ENCODE data around the gene PRELP. TPM values are rescaled to one million over a fixed set of nuclear protein-coding genes. Genes with fewer than 3 reads are reported as not detected.

PRELP gene
- total and polyA plus RNA-seq, 2 of the 8 experiments (the other 6 are each of a cell fraction or from before 2014, with no cell fraction given), result 0.13 to 0.23 TPM

DNA sequence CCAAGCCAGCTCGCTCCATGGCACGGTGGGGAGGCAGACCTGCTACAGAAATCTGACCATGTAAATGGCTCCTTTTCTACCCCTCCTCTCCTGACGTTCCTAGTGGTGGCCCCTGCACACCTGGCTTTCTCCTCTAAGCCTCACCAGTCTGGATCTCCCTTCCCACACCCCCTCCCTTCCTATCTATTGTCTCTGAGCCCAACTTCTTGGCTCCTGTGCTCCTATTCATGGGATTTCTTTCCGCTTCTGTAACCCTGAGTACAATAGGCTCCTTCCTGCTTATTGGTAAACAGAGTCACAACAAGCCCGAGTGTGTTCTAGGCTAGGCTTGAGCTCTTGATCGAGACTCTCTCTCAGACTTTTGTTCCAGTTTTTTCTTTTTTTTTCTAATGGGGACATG, 35.9 kb downstream of the PRELP start:
- no peak overlapping the region for H4K5ac ChIP-seq (ENCODE audit: insufficient read length, low read depth, low read length)
- no peak overlapping the region for H2AK5ac ChIP-seq (ENCODE audit: low read depth, low read length)
- H2BK120ac ChIP-seq (replicated peaks; ENCODE audit: low read depth, low read length), result no peak overlapping the region
- H3K4me2 ChIP-seq (ENCODE audit: insufficient read depth in 1 of 2, low read depth in 2 of 2, low read length in 2 of 2), result no peak overlapping the region
- 82% methylated on average over 6 of the region's 6 CpGs; no CpG with 5 or more reads in 1 of the 2 experiments for WGBS, 2 experiments (ENCODE audit: extremely low coverage in 1 of 2, insufficient coverage in 1 of 2, insufficient read length in 1 of 2, insufficient replicate concordance in 2 of 2, low coverage in 1 of 2, low lambda C conversion rate in 2 of 2, missing lambda C conversion rate in 1 of 2)
- H2BK12ac ChIP-seq (ENCODE audit: low read depth, low read length), result 0 out of 2 replicates have a peak overlapping the region, but pooled peaks have one; percentile 29
- no peak overlapping the region for H2BK20ac ChIP-seq (ENCODE audit: low read length)
- H3K36me3 ChIP-seq (ENCODE audit: control insufficient read depth in 2 of 4, insufficient read depth in 4 of 4, low read length in 3 of 4), result no peaks in the 10 kb centered on the region
- no peak overlapping the region for H3K23ac ChIP-seq (ENCODE audit: insufficient read length)
- no peak overlapping the region for H3K9ac ChIP-seq (replicated peaks in 1 of 4; ENCODE audit: extremely low read depth in 1 of 4, low read depth in 3 of 4, low read length in 3 of 4)
- H3K79me2 ChIP-seq (ENCODE audit: control insufficient read depth in 1 of 2, insufficient read depth in 2 of 2, low read length in 2 of 2), result no peaks in the 10 kb centered on the region
- ChIA-PET CTCF (ENCODE audit: partially characterized antibody) (interaction anchor here (0.5 to 1.8 kb wide), 6 partner anchors 62 to 623 kb away, joined by 3 to 6 read pairs (median 3); no protein-coding TSS in a partner anchor), POLR2A (ENCODE audit: partially characterized antibody) (no interaction called here)
- DNase-seq (ENCODE audit: low read depth in 1 of 2, low spot score in 2 of 2) (no peak), FAIRE-seq (no peak)
- H4K91ac ChIP-seq (replicated peaks; ENCODE audit: insufficient read length, low read length), result no peak overlapping the region
- H3K14ac ChIP-seq (ENCODE audit: insufficient read length), result no peak overlapping the region
- H3K23me2 ChIP-seq (ENCODE audit: low read depth, low read length), result no peaks in the 10 kb centered on the region
- H2BK15ac ChIP-seq (ENCODE audit: low read length), result no peak overlapping the region
- H3K4ac ChIP-seq (replicated peaks; ENCODE audit: insufficient read length, low read depth, low read length), result no peak overlapping the region
- H2AFZ ChIP-seq (ENCODE audit: low read length), result no peak overlapping the region
- H3K9me3 ChIP-seq (ENCODE audit: insufficient read depth in 2 of 2, low read depth in 1 of 2, low read length in 1 of 2), result no peaks in the 10 kb centered on the region
- no peaks in the 10 kb centered on the region for H4K20me1 ChIP-seq (replicated peaks in 1 of 2; ENCODE audit: control insufficient read depth in 1 of 2, insufficient read depth in 2 of 2, low read length in 2 of 2)
- H3K27me3 ChIP-seq (replicated peaks in 1 of 4; ENCODE audit: control insufficient read depth in 3 of 4, extremely low read depth in 1 of 4, insufficient read depth in 3 of 4, low read length in 3 of 4), result peaks cover 0 to 28% (median 19%) of the 10 kb centered on the region in 4 experiments; a peak in 5 of 7 replicates
- H3K4me3 ChIP-seq (ENCODE audit: extremely low read depth in 1 of 4, insufficient read depth in 2 of 4, low read depth in 3 of 4, low read length in 4 of 4), result no peak overlapping the region
- no peak overlapping the region for H4K8ac ChIP-seq (ENCODE audit: extremely low read depth, insufficient read depth, low read length)
- H3K18ac ChIP-seq (ENCODE audit: extremely low read depth, low read length), result no peak overlapping the region
- no peak overlapping the region for H3K27ac ChIP-seq (ENCODE audit: low read depth, low read length)
- no peak overlapping the region for H2BK5ac ChIP-seq (ENCODE audit: low read depth, low read length)
- H3K4me1 ChIP-seq (replicated peaks in 1 of 4; ENCODE audit: control insufficient read depth in 3 of 4, insufficient read depth in 4 of 4, low read length in 3 of 4), result peaks cover 7 to 44% (median 27%) of the 10 kb centered on the region in 4 experiments
- no peaks in the 10 kb centered on the region for H3K79me1 ChIP-seq (ENCODE audit: low read depth, low read length)
- no peak overlapping the region for H3K56ac ChIP-seq (replicated peaks; ENCODE audit: insufficient read length, low read depth, low read length)
- TF ChIP-seq CTBP2 (IDR thresholded peaks at IDR 0.05; ENCODE audit: borderline replicate concordance, insufficient read depth, insufficient read length, low read length) (no peak), RNF2 (IDR thresholded peaks at IDR 0.05; ENCODE audit: borderline replicate concordance, low read depth, low read length, missing control alignments, poor library complexity, severe bottlenecking) (no peak), TCF12 (IDR thresholded peaks at IDR 0.05; ENCODE audit: low read depth, low read length) (no peak), KDM5A (IDR thresholded peaks at IDR 0.05; ENCODE audit: low read length) (no peak), SRF (IDR thresholded peaks at IDR 0.05; ENCODE audit: low read depth, low read length) (no peak), CBX8 (IDR thresholded peaks at IDR 0.05; ENCODE audit: borderline replicate concordance, low read depth, low read length) (no peak), TAF1 (IDR thresholded peaks at IDR 0.05; ENCODE audit: low read depth, low read length) (no peak), CHD2 (IDR thresholded peaks at IDR 0.05; ENCODE audit: low read length) (no peak), RAD21 (IDR thresholded peaks at IDR 0.05 in 1 of 2, conservative IDR thresholded peaks at IDR 0.05 in 1 of 2; ENCODE audit: low read depth in 2 of 2, low read length in 2 of 2) (no peak), CTCF (IDR thresholded peaks at IDR 0.05; ENCODE audit: control extremely low read depth in 1 of 3, insufficient read depth in 1 of 3, low read depth in 1 of 3, low read length in 3 of 3) (no peak), YY1 (IDR thresholded peaks at IDR 0.05; ENCODE audit: low read depth, low read length) (no peak)
